OCI-M1 (cell line): Measurements from ENCODE around the gene HEG1.

Experiments
- DNase-seq: peaks from one replicate; lab custom pipeline; 2025; lab: John Stamatoyannopoulos, UW

The HEG1 gene

GRCh38 chr3:125069452-125069851 lies 13.7 kb upstream of the HEG1 start:
- peak; percentile 4 for DNase-seq

DNA sequence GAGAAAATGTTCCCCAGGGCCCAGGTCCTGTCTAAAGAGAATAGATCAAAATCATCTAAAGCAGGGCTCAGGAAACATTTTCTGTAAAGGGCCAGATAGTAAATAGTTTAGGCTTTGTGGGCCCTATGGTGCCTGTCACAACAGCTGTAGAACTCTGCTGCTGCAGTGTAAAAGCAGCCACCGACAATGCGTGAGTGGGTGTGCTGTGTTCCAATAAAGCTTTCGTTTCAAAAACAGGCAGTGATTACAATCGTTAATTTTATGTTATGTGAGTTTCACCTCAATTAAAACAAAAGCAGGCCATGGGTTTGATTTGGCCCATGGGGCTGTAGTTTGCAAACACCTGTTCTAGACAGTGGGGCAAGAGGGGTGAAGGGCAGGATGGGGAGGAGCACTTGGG lies 12.5 kb upstream of the HEG1 start:
- no peak for DNase-seq

- no peak for DNase-seq
Observed at GRCh38 chr3:125067225-125067624, 11.4 kb upstream of the HEG1 start.

DNA sequence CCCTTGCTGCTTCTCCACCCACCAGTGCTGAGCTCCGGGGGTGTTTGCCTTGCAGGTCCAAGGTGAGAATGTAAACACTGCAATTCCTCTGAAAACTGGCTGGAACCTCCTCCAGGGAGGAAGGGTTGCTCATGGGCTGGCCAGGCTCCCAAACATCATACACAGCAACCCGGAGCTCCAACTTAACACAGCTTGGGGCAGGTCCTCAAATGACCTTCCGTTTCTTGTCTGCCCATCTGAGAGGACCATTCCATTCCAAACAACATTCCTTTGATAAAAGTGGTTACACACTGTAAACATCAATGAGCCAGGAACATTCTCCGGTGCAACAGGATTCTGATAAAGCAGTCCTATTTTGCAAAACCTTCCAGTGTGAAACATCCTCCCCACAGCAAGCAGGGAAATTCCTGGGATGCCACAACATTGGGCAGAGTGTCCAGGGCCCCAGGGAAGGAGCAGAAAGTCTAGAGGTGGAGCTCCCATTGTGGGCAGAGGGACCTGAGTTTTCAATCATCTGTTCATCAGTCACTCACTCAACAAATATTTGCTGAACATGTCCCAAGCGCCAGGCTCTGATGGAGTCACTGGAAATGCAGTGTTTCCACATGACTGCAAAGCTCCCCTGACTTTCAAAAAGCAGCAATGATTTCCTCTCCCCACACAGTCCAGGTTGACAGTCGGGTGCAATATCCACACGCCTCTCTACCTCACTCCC lies 7.3 kb upstream of the HEG1 start:
- DNase-seq, result no peak

DNA sequence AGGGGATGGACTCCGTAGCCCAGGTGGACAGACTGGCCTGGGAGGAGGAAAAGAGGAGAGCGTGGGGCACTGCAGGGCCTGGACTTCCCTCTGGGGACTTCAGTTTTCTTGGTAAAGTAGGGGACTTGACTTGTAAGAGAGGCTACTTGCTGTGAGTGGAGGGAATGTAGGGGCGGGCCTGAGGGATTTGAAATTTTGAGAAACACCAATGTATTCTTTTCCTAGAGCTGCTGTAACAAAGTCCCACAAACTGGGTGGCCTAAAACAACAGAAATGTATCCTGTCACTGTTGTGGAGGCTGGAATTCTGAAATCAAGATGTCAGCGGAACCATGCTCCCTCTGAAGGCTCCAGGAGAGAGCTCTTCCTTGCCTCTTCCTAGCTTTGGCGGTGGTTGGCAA lies 5.8 kb upstream of the HEG1 start:
- no peak for DNase-seq

GRCh38 chr3:125061170-125061569 lies 5.4 kb upstream of the HEG1 start:
- no peak for DNase-seq

DNA sequence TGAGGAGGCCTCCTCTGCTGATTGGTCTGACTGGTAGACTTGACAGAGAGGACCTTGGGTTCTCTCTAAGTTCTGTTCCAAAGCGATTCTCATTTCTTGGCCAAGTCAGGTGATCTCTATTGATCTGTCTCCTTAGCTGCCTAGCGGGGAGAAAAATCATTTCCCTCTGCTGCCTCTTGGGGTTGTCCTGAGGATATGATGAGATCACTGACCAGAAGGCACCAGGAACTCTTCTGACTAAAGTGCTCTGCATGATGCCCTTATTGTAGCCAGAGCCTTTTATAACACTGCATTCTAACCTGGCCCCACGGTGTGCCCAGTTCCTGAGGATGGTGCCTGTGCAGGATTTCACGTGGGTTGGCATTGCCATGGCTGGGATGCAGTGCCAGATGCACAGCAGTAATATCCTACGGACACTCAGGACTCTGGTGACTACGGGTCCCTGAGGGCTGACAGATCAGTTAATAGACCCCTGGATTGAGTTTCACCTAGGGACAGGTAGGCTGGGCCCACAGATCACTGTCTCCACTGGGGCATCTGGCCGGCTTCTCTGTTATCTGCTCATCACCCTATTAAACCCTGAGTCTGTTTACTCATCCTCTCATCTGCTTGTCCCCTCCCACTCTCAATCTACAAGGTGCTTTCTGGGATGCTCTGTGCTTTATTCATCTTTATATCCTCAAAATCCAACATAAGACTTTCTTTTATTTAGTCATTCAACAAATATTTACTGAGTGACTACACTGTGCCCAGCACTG lies 3.9 kb upstream of the HEG1 start:
- peak; percentile 3 for DNase-seq

GRCh38 chr3:125058959-125059358 lies 3.2 kb upstream of the HEG1 start:
- no peak for DNase-seq

GRCh38 chr3:125058529-125058928 lies 2.7 kb upstream of the HEG1 start:
- no peak for DNase-seq

GRCh38 chr3:125057186-125057850 lies 1.5 kb upstream of the HEG1 start:
- no peak for DNase-seq

DNA sequence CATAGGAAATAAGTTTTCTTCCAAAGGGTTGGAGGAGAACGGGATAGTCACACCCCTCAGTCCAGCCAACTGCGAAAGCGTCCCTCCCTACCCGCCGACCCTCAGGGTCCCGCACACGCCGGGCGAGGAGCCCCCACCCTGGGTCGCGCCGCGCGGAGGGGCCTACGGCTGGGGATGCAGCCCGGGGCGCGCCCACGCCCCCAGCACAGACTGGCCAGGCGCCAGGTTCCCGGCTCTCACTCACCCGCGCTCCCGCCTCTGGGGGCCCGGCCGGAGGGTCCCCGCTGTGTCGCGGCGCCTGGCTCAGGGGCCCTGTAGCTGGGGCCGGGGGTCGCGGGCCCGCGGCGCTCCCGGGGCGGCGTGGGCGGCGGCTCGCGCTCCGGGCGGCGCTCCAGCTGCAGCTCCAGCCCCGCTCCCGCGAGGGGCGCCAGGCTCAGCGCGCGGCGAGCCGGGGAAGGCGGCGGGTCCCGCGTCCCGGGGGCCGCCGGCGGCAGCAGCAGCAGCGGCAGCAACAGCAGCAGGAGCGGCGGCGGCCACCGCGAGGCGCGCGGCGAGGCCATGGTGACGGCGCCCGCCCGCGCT lies 375 bp downstream of the HEG1 start:
- DNase-seq, result no peak

- DNase-seq, result peak; percentile 75
Observed at GRCh38 chr3:125054449-125055329, 1.1 kb downstream of the HEG1 start.

GRCh38 chr3:125054062-125054448 lies 1.7 kb downstream of the HEG1 start:
- peak; percentile 44 for DNase-seq

DNA sequence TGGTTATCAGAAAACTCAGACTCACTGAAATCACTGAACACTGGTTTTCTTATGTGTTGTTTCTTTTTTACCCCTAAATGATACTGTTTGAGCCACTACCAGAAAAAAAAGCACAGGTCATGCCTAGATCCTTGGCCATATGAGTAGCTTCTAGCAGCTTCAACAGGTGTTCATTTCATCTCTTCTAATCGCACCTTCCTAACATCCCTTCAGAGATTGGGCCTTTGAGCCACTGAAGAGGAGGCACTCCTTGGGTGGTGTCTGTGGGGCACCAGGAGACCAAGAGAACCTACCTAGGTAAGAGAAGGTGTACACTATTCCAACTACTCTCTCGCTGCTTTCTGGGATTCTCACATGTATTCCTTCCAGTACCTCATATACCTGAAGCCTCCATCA lies 2.5 kb downstream of the HEG1 start:
- DNase-seq, result no peak

- DNase-seq, result no peak
Observed at GRCh38 chr3:125052624-125053303, 3.0 kb downstream of the HEG1 start.

GRCh38 chr3:125051715-125052581 lies 3.8 kb downstream of the HEG1 start:
- peak; percentile 5 for DNase-seq

GRCh38 chr3:125051205-125051604 lies 4.6 kb downstream of the HEG1 start:
- no peak for DNase-seq

- no peak for DNase-seq
Observed at GRCh38 chr3:125050488-125051090, 5.2 kb downstream of the HEG1 start.

DNA sequence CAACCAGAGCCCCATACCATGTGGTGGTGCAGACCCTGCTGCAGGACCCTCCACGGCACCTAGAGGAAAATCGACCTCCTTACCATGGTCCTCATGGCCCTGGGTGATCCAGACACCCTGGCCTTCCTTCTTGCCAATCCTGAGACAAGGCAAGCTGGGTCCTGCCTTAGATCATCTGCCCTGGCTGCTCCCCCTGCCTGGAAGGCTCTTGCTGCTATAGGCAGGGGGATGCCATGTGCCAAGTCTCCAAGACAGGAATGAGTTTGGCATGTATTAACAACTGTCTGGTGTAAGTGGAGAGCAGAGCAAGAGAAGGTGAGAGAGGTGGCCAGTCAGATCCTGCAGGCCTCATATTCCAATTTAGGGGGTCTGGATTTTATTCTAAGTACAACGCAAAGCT lies 7.5 kb downstream of the HEG1 start:
- no peak for DNase-seq

GRCh38 chr3:125045965-125046364 lies 9.8 kb downstream of the HEG1 start:
- DNase-seq, result no peak
